ENCODE results near the gene PPP4R3B.
"Not testable (repeated sequence)": the region's sequence is repeated elsewhere in the genome, so short reads cannot be mapped to it uniquely, and the experiment has no call there.

- TF ChIP-seq CTCF (conservative IDR thresholded peaks at IDR 0.05; ENCODE audit: low read length); EZH2phosphoT487 (IDR thresholded peaks at IDR 0.05; ENCODE audit: borderline replicate concordance): not testable (repeated sequence)
Measured at GRCh38 chr2:55569002-55569401, 48.4 kb downstream of the PPP4R3B start.
